HuH-7.5 (cell line): ENCODE results near the gene UBE4B.
"Not testable (repeated sequence)": the region's sequence is repeated elsewhere in the genome, so short reads cannot be mapped to it uniquely, and the experiment has no call there.

Experiments
- DNase-seq: peaks from one replicate; pipeline ENCODE4 v3.0.0; 2011; ENCODE audit warnings: low spot score

UBE4B gene

GRCh38 chr1:10177876-10178275 is 145.1 kb downstream of the UBE4B start:
- no peak for DNase-seq

- no peak for DNase-seq
Measured at GRCh38 chr1:10178597-10179405, 146.0 kb downstream of the UBE4B start.

- no peak for DNase-seq
Measured at GRCh38 chr1:10179406-10180091, 146.8 kb downstream of the UBE4B start.

- DNase-seq = no peak
Measured at GRCh38 chr1:10181154-10181553, 148.4 kb downstream of the UBE4B start.

- DNase-seq = no peak
Measured at GRCh38 chr1:10185759-10186158, 153.0 kb downstream of the UBE4B start.

- no peak for DNase-seq
Measured at GRCh38 chr1:10186331-10187025, 153.7 kb downstream of the UBE4B start.

- DNase-seq = no peak
Measured at GRCh38 chr1:10187026-10187334, 154.2 kb downstream of the UBE4B start.

GRCh38 chr1:10188133-10188650 is 155.4 kb downstream of the UBE4B start:
- DNase-seq = no peak

- DNase-seq = no peak
Measured at GRCh38 chr1:10189659-10190058, 156.9 kb downstream of the UBE4B start.

GRCh38 chr1:10192263-10192662 is 159.5 kb downstream of the UBE4B start:
- DNase-seq = no peak

GRCh38 chr1:10193288-10193687 is 160.5 kb downstream of the UBE4B start:
- DNase-seq = no peak

- DNase-seq = no peak
Measured at GRCh38 chr1:10195570-10195969, 162.8 kb downstream of the UBE4B start.

- DNase-seq = no peak
Measured at GRCh38 chr1:10196976-10197375, 164.2 kb downstream of the UBE4B start.

GRCh38 chr1:10200620-10201019 is 167.9 kb downstream of the UBE4B start:
- DNase-seq = no peak

GRCh38 chr1:10204003-10204642 is 171.4 kb downstream of the UBE4B start:
- DNase-seq = no peak

- not testable (repeated sequence) for DNase-seq
Measured at GRCh38 chr1:10205206-10205605, 172.4 kb downstream of the UBE4B start.

- no peak for DNase-seq
Measured at GRCh38 chr1:10207810-10208209, 175.1 kb downstream of the UBE4B start.

- DNase-seq = no peak
Measured at GRCh38 chr1:10208537-10208936, 175.8 kb downstream of the UBE4B start.

GRCh38 chr1:10209590-10209904 is 176.8 kb downstream of the UBE4B start:
- DNase-seq = no peak

GRCh38 chr1:10209905-10210810 is 177.4 kb downstream of the UBE4B start, which contains the start of gene KIF1B:
KIF1B (plus strand) TSS chr1:10210570; CDS start chr1:10232329, 21,759 bp downstream.
- DNase-seq = peak; percentile 99
